Right atrium auricular region (tissue), 2 donors: Measurements from ENCODE around the gene COL16A1. TPM values are rescaled to one million over a fixed set of nuclear protein-coding genes. Genes with fewer than 3 reads are reported as not detected.

ENCODE experiments used
- DNase-seq: peaks from one replicate; pipeline ENCODE4 v3.0.0-alpha.2; 2019; ENCODE audit warnings: low spot score
- H3K27ac ChIP-seq, 2 donors: fragments of 200-600 bp; sonication (generic); 1 replicate in 1 of 2; 2 replicates in 1 of 2; pipeline ENCODE4 v1.5.1; 2016 to 2019
- H3K27me3 ChIP-seq, 2 donors: fragments of 200-600 bp; sonication (generic); one replicate each; pipeline versions ENCODE4 v1.5.1 to v1.6.0; 2017 to 2019
- H3K36me3 ChIP-seq: fragments of 200-600 bp; sonication (generic); one replicate; pipeline ENCODE4 v1.5.1; 2016
- H3K4me1 ChIP-seq, 2 donors: fragments of 200-600 bp; sonication (generic); one replicate each; pipeline versions ENCODE4 v1.5.1 to v1.6.0; 2017 to 2019
- H3K4me3 ChIP-seq, 2 donors: fragments of 200-600 bp; sonication (generic); 1 replicate in 1 of 2; 2 replicates in 1 of 2; pipeline ENCODE4 v1.5.1; 2017 to 2019; ENCODE audit warnings: mild to moderate bottlenecking in 1 of 2, moderate library complexity in 1 of 2
- H3K9me3 ChIP-seq, 2 donors: fragments of 200-600 bp; sonication (generic); one replicate each; pipeline ENCODE4 v1.5.1; 2019
- total RNA-seq, 2 donors: library from RNA; depleted of rRNA; stranded (reverse); fragments of >200 nt; gene quantifications; one replicate each; pipeline ENCODE4 v1.1.0, GENCODE V29; 2016
- TF ChIP-seq, protein P1 (sequence below), 2 donors: fragments of 200-600 bp; sonication (generic); IDR thresholded peaks; one replicate each; pipeline ENCODE4 v1.5.1; 2019; ENCODE audit warnings: antibody characterized with exemption in 2 of 2

The COL16A1 gene
- total RNA-seq, 2 donors from 2014 or later = 31.2 to 34.4 TPM

DNA sequence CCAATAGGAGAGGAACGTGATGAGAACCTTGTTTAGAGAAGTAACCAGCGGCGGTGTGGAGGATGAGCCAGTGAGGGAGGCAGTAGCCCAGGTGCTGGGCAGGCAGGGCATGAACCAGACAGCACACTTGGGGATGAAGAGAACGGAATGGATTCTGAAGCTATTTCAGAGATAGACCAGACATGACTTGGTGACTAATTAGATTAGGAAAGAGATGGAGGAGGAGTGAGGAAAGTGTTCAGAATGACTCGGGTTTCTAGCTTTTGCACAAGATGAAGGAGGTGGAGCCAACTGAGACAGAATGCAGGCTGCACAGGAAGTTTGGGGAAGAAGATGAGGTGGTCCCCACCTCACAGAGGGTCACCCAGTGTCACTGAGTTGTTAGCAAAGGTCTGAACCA lies 64.3 kb downstream of the COL16A1 start:
- H3K27ac ChIP-seq = no peak overlapping the region

DNA sequence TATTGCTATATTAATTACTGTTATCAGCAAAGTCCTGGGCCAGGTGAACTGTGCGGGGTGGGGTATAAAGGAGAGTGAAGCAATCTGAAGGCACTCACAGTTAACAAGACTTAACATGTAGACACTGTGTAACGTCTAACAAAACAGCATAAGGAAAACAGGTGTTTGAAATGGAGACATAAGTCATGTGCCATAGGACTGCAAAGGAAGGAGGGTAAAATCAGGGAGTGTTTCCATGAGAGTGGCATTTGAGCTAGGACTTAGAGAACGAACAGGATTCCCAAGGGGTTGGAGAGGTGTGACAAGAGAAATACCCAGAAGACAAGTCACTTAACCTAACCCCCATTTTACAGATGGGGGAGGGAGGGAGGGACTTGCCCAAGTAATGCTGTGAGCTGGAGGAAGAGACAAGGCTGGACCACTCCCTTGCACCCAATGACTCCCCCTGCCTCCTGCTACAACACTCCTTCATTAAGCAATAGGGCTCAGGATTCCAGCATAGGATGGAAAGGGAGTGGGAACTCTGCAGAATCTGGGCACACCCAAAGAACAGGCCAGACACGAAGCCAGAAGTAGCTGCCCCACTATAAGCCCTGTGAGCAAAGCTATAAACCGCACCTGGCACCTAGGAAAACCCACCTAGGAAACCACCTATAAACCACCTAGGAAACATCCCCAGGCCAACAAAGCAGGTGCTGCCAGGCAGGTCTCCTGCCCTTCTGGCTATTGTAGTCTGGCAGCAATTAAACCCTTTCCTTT lies 65.7 kb downstream of the COL16A1 start:
- H3K27me3 ChIP-seq = no peaks in the 10 kb centered on the region
- no peak for DNase-seq
- peaks cover 0 to 68% of the 10 kb centered on the region in 2 donors for H3K4me1 ChIP-seq
- no peaks in the 10 kb centered on the region for H3K9me3 ChIP-seq
- TF ChIP-seq, protein P1, sequence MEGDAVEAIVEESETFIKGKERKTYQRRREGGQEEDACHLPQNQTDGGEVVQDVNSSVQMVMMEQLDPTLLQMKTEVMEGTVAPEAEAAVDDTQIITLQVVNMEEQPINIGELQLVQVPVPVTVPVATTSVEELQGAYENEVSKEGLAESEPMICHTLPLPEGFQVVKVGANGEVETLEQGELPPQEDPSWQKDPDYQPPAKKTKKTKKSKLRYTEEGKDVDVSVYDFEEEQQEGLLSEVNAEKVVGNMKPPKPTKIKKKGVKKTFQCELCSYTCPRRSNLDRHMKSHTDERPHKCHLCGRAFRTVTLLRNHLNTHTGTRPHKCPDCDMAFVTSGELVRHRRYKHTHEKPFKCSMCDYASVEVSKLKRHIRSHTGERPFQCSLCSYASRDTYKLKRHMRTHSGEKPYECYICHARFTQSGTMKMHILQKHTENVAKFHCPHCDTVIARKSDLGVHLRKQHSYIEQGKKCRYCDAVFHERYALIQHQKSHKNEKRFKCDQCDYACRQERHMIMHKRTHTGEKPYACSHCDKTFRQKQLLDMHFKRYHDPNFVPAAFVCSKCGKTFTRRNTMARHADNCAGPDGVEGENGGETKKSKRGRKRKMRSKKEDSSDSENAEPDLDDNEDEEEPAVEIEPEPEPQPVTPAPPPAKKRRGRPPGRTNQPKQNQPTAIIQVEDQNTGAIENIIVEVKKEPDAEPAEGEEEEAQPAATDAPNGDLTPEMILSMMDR (IDR thresholded peaks at IDR 0.05) = no peak
- H3K4me3 ChIP-seq = no peak overlapping the region
- H3K36me3 ChIP-seq = peaks cover 6% of the 10 kb centered on the region
- no peak overlapping the region for H3K27ac ChIP-seq

More for the DNA sequence above, 64.3 kb downstream of the COL16A1 start:
- Histone ChIP-seq H3K27me3 (no peaks in the 10 kb centered on the region), H3K9me3 (no peaks in the 10 kb centered on the region), H3K4me1 (peaks cover 0 to 69% of the 10 kb centered on the region in 2 donors), H3K36me3 (no peaks in the 10 kb centered on the region), H3K4me3 (no peak overlapping the region)
- TF ChIP-seq, protein P1 (IDR thresholded peaks at IDR 0.05) = no peak
- no peak for DNase-seq

DNA sequence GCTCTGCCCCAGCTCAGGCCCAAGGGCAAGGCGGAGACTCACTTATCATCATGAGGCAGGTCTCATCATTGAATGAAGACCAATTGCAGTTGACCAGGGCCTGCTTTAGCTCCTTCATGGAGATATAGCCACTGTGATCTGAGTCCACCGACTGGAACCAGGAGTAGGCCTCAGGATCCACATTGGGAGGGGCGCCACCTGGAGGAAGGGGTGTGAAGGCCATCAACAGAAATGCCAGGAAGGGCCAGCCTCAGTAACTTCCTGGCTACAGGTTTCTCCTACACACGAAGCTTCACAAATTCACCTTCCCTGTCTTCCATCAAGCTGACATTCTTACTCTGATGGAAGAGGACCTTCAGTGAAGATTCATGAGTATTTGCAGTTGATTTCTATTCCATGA lies 70.7 kb downstream of the COL16A1 start:
- H3K36me3 ChIP-seq = peaks cover 51% of the 10 kb centered on the region
- no peak for DNase-seq
- H3K9me3 ChIP-seq = no peaks in the 10 kb centered on the region
- peak overlapping the region in 1 of 2 donors; percentile 71 for H3K27ac ChIP-seq
- H3K4me1 ChIP-seq = peaks cover 0 to 57% of the 10 kb centered on the region in 2 donors
- no peaks in the 10 kb centered on the region for H3K27me3 ChIP-seq
- TF ChIP-seq, protein P1 (IDR thresholded peaks at IDR 0.05) = peak; percentile 32 to 44
- no peak overlapping the region for H3K4me3 ChIP-seq

DNA sequence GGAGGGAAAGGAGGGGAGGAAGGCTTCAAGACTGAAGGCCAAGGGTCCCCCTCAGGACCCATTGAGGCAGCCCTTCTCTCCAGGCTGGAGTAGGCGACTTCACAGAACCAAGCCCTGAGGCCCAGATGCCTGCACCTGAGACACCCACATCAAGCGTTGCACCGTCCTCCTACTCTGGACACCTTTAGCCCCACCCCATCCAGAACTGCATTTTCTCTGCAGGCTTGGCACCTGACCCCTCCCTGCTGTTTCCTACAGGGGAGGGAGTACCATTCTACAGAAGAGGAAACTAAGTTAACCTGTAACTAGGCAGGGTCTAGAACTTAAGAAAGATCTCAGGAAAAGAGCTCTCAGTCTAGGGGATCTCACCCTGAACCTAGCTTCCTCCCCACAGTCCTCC lies 71.2 kb downstream of the COL16A1 start:
- Histone ChIP-seq H3K36me3 (peaks cover 53% of the 10 kb centered on the region), H3K27me3 (no peaks in the 10 kb centered on the region), H3K9me3 (no peaks in the 10 kb centered on the region), H3K4me1 (peaks cover 0 to 62% of the 10 kb centered on the region in 2 donors), H3K4me3 (no peak overlapping the region), H3K27ac (peak overlapping the region; percentile 69 to 71)
- TF ChIP-seq, protein P1 (IDR thresholded peaks at IDR 0.05) = no peak
- no peak for DNase-seq

DNA sequence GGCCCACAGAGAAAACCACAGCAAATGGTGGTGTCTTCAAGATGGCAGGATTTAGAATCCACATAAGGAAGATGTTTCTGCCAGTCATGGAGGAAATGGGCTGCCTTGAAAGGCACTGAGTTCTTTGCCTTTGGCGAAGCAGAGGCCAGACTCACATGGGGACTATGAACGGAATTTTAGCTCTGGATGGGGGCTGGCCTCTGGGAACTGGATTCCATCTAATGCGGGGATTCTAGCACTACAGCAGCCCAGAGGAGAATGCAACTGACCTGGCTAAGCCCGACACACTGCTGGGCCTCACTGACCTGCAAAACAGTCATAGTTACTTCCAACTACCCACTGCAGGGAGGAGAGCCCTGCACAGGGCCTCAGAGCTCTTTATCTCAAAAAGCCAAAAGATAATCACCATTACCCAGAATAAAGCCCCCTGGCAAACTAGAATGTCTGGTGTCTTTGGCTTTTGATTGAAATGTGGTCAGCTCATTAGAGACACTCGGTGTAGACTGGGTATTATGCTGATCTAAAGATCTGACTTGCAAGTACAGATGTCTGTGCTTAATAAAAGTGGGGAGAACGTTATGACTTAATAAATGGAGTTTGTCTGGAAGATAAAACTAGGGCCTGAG lies 74.8 kb downstream of the COL16A1 start:
- peak overlapping the region; percentile 87 for H3K27ac ChIP-seq
- DNase-seq = no peak
- H3K4me3 ChIP-seq = no peak overlapping the region
- peaks cover 0 to 62% of the 10 kb centered on the region in 2 donors for H3K4me1 ChIP-seq
- no peaks in the 10 kb centered on the region for H3K27me3 ChIP-seq
- TF ChIP-seq, protein P1 (IDR thresholded peaks at IDR 0.05) = no peak
- no peaks in the 10 kb centered on the region for H3K9me3 ChIP-seq
- peaks cover 53% of the 10 kb centered on the region for H3K36me3 ChIP-seq
